Fibroblast of lung (primary cell): Measurements from ENCODE around the gene GARNL3. TPM values are rescaled to one million over a fixed set of nuclear protein-coding genes. Genes with fewer than 3 reads are reported as not detected.

Experiments
- DNase-seq, 2 donors: peaks; one replicate each; pipeline versions ENCODE4 v3.0.0 to v3.0.0-alpha.2; 2010; ENCODE audit warnings: low read depth in 2 of 2
- H2AFZ ChIP-seq: 2 replicates; pipeline ENCODE4 v1.5.1; 2012; ENCODE audit warnings: low read length, control low read depth, inconsistent platforms
- H3K27ac ChIP-seq: 2 replicates; pipeline ENCODE4 v1.5.1; 2011; ENCODE audit warnings: low read length, control low read depth; ENCODE audit not compliant: insufficient read depth
- H3K27me3 ChIP-seq: 2 replicates; pipeline ENCODE4 v1.5.1; 2011; ENCODE audit warnings: mild to moderate bottlenecking, low read length; ENCODE audit not compliant: control insufficient read depth, insufficient read depth
- H3K36me3 ChIP-seq: 2 replicates; pipeline ENCODE4 v1.5.1; 2011; ENCODE audit warnings: low read length; ENCODE audit not compliant: control insufficient read depth, insufficient read depth
- H3K4me1 ChIP-seq: 2 replicates; pipeline ENCODE4 v1.5.1; 2011; ENCODE audit warnings: low read length; ENCODE audit not compliant: control insufficient read depth, insufficient read depth; ENCODE audit errors: extremely low read depth
- H3K4me2 ChIP-seq: 2 replicates; pipeline ENCODE4 v1.5.1; 2011; ENCODE audit warnings: low read length, control low read depth; ENCODE audit not compliant: insufficient read depth; ENCODE audit errors: extremely low read depth
- H3K4me3 ChIP-seq, 4 experiments: fragments of 200-600 bp in 1 of 4; sonication (generic) in 1 of 4; replicated peaks in 1 of 4; 2 replicates each; pipeline ENCODE4 v1.5.1; 2011 to 2016; ENCODE audit warnings: low read length in 4 of 4, low read depth in 3 of 4, mild to moderate bottlenecking in 3 of 4, control low read depth in 2 of 4, inconsistent platforms in 1 of 4, mixed read lengths in 1 of 4; ENCODE audit not compliant: insufficient read depth in 1 of 4; ENCODE audit errors: control extremely low read depth in 1 of 4
- H3K79me2 ChIP-seq: 2 replicates; pipeline ENCODE4 v1.5.1; 2012; ENCODE audit warnings: mild to moderate bottlenecking, low read length, inconsistent platforms; ENCODE audit not compliant: control insufficient read depth, insufficient read depth
- H3K9ac ChIP-seq: 2 replicates; pipeline ENCODE4 v1.5.1; 2011; ENCODE audit warnings: mild to moderate bottlenecking, low read length, control low read depth; ENCODE audit not compliant: insufficient read depth
- H3K9me3 ChIP-seq: 2 replicates; pipeline ENCODE4 v1.5.1; 2012; ENCODE audit warnings: low read depth, low read length; ENCODE audit not compliant: control insufficient read depth, insufficient read depth
- H4K20me1 ChIP-seq: 2 replicates; pipeline ENCODE4 v1.5.1; 2011; ENCODE audit warnings: low read length; ENCODE audit not compliant: control insufficient read depth, insufficient read depth; ENCODE audit errors: extremely low read depth
- CTCF ChIP-seq, 2 donors: IDR thresholded peaks in 1 of 2; conservative IDR thresholded peaks in 1 of 2; 1 replicate in 1 of 2; 2 replicates in 1 of 2; pipeline ENCODE4 v1.5.1; 2011 to 2012; ENCODE audit warnings: low read length in 2 of 2, control low read depth in 1 of 2, inconsistent platforms in 1 of 2, low read depth in 1 of 2, mild to moderate bottlenecking in 1 of 2
- EZH2 ChIP-seq: IDR thresholded peaks from 2 replicates; pipeline ENCODE4 v1.5.1; 2012; ENCODE audit warnings: low read length, control low read depth, mild to moderate bottlenecking; ENCODE audit errors: missing control alignments
- polyA plus RNA-seq, 2 donors: library from polyadenylated mRNA; depleted of rRNA in 1 of 2; stranded (reverse) in 1 of 2; unstranded in 1 of 2; fragments of >200 nt; gene quantifications; 2 replicates each; pipeline ENCODE4 v1.2.1, GENCODE V29; 2011 to 2012; ENCODE audit warnings: missing spikeins in 1 of 2
- total RNA-seq: library from RNA; depleted of rRNA; stranded (reverse); fragments of >200 nt; gene quantifications from 2 replicates; pipeline ENCODE4 v1.2.1, GENCODE V29; 2014

The GARNL3 gene
- total and polyA plus RNA-seq, 2 donors (not counting 1 experiment from before 2014, with no cell fraction given), result 1.5 to 6.4 TPM

GRCh38 chr9:127421057-127421456 is 156.5 kb downstream of the GARNL3 start:
- Histone ChIP-seq H3K27ac (no peak overlapping the region), H3K4me3 (no peak overlapping the region), H3K27me3 (no peaks in the 10 kb centered on the region), H3K9me3 (no peaks in the 10 kb centered on the region), H3K79me2 (peaks cover 15% of the 10 kb centered on the region), H4K20me1 (no peaks in the 10 kb centered on the region), H3K4me1 (peaks cover 2% of the 10 kb centered on the region), H3K4me2 (no peak overlapping the region), H2AFZ (no peak overlapping the region), H3K9ac (no peak overlapping the region), H3K36me3 (no peaks in the 10 kb centered on the region)
- TF ChIP-seq CTCF (conservative IDR thresholded peaks at IDR 0.05 in 1 of 2, IDR thresholded peaks at IDR 0.05 in 1 of 2; ENCODE audit: low read depth in 1 of 2, low read length in 2 of 2) (no peak), EZH2 (no peak)
- no peak for DNase-seq

- Histone ChIP-seq H3K27ac (no peak overlapping the region), H3K4me1 (peaks cover 2% of the 10 kb centered on the region), H3K4me3 (peak overlapping the region in 1 of 4 experiments; percentile 90), H3K4me2 (no peak overlapping the region), H3K27me3 (no peaks in the 10 kb centered on the region), H2AFZ (no peak overlapping the region), H4K20me1 (no peaks in the 10 kb centered on the region), H3K36me3 (no peaks in the 10 kb centered on the region), H3K79me2 (peaks cover 21% of the 10 kb centered on the region), H3K9ac (no peak overlapping the region), H3K9me3 (no peaks in the 10 kb centered on the region)
- DNase-seq, result no peak
- no peak for TF ChIP-seq CTCF (conservative IDR thresholded peaks at IDR 0.05 in 1 of 2, IDR thresholded peaks at IDR 0.05 in 1 of 2; ENCODE audit: low read depth in 1 of 2, low read length in 2 of 2)
These were observed 157.7 kb downstream of the GARNL3 start for GRCh38 chr9:127422133-127422782.

GRCh38 chr9:127422787-127423186 is 158.2 kb downstream of the GARNL3 start:
- Histone ChIP-seq H2AFZ (no peak overlapping the region), H3K27me3 (no peaks in the 10 kb centered on the region), H3K4me3 (peak overlapping the region in 3 of 4 experiments; percentile 79 to 90 (median 83)), H3K79me2 (peaks cover 25% of the 10 kb centered on the region), H3K4me2 (peak overlapping the region; percentile 96), H3K9ac (no peak overlapping the region), H3K36me3 (no peaks in the 10 kb centered on the region), H3K4me1 (peaks cover 2% of the 10 kb centered on the region), H3K27ac (no peak overlapping the region), H4K20me1 (no peaks in the 10 kb centered on the region), H3K9me3 (no peaks in the 10 kb centered on the region)
- TF ChIP-seq EZH2 (no peak), CTCF (conservative IDR thresholded peaks at IDR 0.05 in 1 of 2, IDR thresholded peaks at IDR 0.05 in 1 of 2; ENCODE audit: low read depth in 1 of 2, low read length in 2 of 2) (no peak)
- no peak for DNase-seq
